Measurements from ENCODE around the gene AOPEP.
A peak's percentile ranks its signal among the peaks of the same experiment; 100 is the strongest.

Gene AOPEP

GRCh38 chr9:95131023-95131943, 404.8 kb downstream of the AOPEP start:
- DNase-seq (ENCODE audit: low read depth, low spot score) = peak; percentile 73

GRCh38 chr9:95132366-95133324, 406.1 kb downstream of the AOPEP start:
- DNase-seq (ENCODE audit: low read depth, low spot score) = no peak

- DNase-seq (ENCODE audit: low read depth, low spot score) = no peak
Observed at GRCh38 chr9:95133325-95133705, 406.8 kb downstream of the AOPEP start.

- DNase-seq (ENCODE audit: low read depth, low spot score) = no peak
Observed at GRCh38 chr9:95134457-95134881, 408.0 kb downstream of the AOPEP start.

- no peak for DNase-seq (ENCODE audit: low read depth, low spot score)
Observed at GRCh38 chr9:95135756-95136155, 409.3 kb downstream of the AOPEP start.
